HG03135 (cell line): ENCODE measurements around the gene KCNJ13.
"Not testable (repeated sequence)": the region's sequence is repeated elsewhere in the genome, so short reads cannot be mapped to it uniquely, and the experiment has no call there.

Experiments used
- ATAC-seq: cut with Tn5 transposase; IDR thresholded peaks from one replicate; pipeline ENCODE4 v1.9.1; 2021; ENCODE audit warnings: mild to moderate bottlenecking, moderate library complexity; ENCODE audit not compliant: unreplicated experiment

Gene KCNJ13

DNA sequence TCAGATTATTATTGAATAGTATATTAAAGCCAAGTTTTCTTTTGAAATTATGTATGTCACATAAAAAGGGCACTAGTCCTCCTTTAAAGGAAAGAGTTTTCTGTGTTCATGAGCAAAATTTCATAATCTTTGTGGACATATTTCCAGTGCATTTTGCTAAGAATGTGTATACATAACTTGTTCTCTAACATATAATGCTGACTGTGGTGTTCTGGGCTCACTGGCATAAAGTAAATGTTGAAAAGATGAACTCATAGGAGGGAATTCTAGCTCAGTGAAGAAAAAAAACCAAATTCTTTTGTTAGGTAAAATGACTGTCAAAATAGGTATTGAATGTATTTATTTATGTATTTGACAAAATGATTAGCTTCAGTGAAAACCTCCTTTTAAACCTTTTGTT is 6.2 kb downstream of the KCNJ13 start:
- no peak for ATAC-seq

DNA sequence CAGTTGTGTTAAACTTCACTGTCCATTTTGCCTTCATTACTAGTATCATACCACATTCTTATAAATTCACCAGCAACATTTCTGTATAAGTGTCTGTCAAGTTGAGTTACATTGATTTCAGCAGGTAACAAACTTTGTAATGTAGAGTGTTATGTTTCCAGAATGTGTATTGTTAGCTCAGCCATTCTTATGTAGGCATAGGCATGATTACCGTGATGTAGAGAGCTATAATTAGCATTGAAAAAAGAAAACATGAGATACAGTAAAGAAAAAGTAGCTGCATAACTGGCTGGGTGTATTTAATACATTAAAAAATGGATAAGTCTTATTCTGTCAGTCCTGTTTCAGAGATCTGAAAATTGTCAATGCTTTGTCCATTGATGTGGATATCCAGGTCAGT is 8.5 kb downstream of the KCNJ13 start:
- no peak for ATAC-seq

DNA sequence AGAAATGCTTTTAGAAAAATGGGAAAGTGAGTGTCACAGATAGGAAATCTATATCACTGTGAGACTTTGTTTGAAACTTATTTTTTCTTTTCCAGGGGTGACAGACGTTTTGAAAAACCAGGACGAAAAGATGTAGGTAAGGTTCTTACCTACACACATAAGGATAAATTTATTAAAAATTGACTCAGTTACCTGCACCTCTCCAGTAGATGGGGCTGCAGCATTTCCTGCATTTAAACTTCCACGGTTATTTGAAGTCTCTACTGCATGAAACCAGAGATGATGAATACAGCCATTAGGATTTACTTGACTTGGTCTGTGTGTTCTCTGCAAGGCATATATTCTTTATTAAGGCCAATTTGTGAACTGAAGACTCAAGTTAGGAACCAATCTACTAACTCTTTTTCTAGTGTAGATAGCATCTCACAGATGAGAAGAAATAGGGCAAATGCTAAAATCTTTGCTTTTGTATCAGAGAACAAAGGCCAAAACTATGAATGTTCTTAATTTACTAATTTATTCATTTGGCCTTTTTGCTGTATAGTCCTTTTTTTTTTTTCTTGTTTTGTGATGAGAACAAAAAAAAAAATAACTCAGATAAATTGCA is 15.0 kb downstream of the KCNJ13 start:
- ATAC-seq, result no peak

DNA sequence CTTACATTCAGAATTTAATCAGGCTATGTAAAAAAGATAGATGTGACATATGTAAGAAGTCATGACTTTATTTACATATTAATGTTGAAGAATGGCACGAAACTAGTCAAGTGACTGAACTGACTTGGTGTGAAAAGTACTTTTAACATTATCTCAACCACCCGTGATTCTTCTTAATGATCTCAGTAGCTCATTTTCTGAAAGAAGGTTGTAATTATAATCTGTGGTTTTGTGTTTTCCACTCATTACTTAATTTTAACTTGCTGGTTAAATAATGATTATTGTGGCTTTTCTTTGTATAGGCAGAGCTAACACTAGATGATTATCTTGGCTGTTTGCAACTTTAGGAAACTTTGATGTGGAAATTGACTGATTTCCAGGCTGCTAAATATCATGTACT is 18.5 kb downstream of the KCNJ13 start:
- ATAC-seq, result no peak

DNA sequence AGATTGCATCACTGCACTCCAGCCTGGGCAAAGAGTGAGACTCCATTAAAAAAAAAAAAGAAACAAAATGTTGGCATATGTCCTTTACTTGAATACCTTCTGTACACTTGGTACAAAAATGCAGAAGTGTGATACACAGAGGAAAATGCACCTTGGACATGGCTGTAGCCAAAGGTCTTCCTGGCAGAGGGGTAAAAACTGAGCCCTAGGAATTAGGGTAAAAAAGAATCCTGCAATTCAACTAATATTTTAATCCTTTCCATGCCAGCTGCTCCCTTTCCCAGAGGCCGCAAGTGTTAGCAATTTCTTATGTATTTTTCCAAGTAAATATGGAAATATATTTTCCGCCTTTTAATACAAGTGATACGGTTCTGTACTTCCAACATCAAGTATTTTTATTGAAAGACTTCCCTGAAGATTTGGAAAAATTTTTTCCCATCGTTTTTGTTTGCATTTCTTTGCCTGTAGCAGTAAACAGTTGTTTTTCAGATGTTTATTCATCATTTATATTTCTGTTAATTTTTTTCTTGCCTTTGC is 26.2 kb downstream of the KCNJ13 start:
- no peak for ATAC-seq

DNA sequence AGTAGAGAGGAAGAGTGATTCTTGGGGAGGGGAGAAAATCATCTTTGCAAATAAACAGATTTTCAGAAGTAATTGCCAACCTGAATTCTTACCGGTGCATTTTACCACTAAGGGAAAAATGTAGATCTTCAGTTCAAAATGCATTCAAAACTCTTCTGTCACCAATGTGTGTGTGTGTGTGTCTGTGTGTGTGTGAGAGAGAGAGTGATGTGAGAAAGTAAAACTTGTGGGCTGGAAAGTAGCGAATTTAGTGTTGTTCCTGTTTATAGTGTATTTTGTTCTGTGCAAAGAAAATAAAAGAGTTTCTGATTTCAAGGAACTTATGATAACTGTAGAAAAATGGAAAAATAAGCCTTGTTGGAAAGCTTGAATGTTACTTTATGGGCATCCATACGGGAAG is 27.0 kb downstream of the KCNJ13 start:
- no peak for ATAC-seq

DNA sequence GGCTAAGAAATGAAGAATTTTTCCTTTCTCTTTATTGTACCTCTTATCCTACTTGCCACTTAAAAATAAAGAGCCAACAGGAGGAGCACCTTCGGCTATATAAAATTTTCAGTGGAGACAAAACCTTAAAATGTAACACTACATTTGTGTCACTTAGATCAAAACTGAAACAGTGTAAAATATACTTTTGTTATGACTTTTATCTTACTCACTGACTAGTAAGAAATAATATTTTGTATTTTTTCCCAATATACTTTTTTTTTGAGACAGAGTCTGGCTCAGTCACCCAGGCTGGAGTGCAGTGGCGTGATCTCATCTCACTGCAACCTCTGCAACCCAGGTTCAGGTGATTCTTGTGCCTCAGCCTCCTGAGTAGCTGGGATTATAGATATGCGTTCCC is 28.3 kb downstream of the KCNJ13 start:
- no peak for ATAC-seq

DNA sequence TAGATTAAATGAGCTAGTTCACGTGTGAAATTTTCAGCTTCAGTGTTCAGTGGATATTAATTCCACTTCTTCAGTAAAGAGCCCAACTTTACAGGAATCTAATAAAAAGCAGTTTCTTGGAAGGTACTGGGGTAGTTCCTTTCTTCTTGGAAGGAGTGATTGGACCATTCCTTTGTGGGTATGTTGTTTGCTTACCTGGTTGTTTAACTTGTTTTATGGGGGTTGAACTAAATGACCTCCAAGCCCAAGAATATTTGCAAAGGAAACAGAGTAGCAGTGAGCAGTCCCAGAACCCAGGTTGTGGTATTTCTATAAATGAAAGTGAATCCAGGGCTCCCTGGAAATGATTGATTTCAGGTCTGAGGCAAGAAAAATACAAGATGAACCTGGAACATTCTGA is 31.4 kb downstream of the KCNJ13 start:
- ATAC-seq, result no peak

DNA sequence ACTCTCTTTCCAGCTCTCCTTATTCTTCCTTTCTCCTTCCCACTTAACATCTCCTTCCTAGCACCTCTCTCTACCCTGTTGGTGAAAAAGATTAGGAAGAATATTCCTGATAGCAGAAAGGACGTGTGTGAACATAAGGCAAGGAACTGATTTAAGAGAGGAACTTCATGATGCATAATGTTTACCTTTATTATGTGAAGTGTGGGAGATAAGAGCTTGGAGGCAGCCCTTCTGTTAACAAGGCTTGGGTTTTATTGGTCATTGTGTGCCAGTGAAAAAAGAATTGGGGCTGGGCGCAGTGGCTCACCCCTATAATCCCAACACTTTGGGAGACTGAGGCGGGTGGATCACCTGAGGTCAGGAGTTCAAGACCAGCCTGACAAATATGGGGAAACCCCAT is 34.4 kb downstream of the KCNJ13 start:
- ATAC-seq, result no peak

DNA sequence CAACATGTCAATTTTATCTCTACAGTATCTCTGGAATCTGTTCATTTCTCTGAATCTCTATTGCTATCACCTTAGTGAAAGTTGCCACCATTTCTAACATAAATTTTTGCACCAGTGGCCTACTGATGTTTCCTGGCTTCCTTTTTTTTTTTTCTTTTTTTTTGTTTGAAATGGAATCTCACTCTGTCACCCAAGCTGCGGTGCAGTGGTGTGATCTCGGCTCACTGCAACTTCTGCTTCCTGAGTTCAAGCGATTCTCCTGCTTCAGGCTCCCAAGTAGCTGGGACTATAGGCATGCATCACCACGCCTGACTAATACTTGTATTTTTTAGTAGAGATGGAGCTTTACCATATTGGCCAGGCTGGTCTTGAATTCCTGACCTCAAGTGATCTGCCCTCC is 35.1 kb downstream of the KCNJ13 start:
- no peak for ATAC-seq

DNA sequence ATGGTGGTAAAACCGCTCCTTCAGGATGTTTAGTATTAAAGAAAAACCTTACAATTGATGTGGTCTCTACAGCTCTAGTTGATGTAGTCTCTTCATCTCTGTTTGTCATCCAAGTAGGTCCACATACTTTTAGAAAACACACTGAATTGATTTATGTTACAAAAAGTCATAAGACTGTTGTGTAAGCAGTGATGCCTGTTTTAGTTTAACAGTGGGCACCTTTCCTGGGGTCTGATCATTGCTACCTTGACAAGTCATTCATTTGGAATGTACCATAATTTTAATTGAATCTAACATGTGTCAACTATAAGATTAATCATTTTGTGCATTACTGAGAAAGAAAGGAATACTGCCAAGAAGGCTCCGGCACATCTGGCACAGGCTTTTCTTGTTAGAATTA is 44.9 kb downstream of the KCNJ13 start:
- ATAC-seq, result no peak

DNA sequence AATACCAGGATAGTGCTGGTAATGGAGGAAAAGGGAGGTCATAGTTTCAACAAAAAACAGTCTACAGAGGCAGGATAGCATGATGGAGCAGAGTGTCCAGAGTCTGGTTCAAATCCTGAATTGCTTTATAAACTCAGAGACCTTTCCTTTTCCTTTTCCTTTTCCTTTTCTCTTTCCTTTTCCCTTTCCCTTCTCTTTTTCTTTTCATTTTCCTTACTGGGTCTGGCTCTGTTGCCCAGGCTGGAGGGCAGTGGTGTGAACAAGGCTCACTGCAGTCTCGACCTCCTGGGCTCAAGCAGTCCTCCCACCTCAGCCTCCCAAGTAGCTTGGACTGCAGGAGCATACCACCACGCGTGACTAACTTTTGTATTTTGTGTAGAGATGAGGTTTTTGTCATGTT is 47.6 kb downstream of the KCNJ13 start:
- ATAC-seq, result no peak

DNA sequence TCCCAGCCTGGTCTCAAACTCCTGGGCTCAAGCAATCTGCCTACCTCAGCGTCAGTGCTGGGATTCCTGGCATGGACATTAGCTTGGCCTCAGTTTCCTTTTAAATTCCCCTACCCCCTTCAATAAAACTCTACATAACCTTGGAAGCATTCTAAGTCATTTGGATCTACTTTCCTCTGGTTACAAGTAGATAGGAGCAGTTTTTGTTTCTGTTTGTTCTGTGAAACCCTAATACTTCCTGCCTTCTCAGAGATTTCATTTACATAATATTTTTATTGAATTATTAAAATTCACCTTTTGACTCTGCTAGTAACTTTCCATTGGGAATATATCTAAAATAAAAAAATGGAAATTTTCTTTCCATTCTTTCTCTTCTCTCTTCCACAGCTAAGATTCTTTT is 53.3 kb downstream of the KCNJ13 start:
- ATAC-seq, result no peak

DNA sequence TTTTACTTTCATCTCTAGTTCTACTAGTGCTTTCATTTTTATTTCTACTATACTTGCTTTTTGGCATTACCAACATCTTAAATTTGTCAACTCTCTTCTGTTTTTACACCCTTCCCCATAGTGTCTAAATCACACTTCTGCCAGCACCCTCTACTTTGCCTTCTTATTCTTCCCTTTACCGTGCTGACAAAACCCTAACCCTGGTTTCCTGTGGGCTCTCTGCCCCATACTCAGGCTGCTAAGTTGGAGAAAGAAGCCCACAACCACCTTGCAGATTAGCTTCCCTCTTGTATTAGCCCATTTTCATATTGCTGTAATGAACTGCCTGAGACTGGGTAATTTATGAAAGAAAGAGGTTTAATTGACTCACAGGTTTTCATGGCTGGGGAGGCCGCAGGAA is 54.5 kb downstream of the KCNJ13 start:
- ATAC-seq, result no peak

DNA sequence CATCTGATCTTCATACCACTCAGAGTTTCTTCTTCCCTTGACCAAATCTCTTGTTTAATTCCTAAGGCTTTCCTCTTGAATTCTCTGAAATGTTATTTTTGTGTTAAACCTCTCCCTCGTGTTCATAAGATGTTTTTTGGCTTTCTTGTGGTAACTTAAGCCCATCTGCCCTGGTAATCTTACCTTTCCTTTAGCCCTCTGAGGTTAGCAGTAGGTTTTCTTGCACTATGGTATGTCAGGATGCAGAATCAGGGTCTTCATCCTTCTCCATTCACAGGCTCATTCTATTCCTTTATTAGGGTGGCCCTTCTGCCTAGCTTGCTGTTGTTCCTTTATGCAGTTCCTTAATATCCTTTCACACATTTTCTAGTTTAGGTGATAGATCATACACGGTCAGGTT is 55.1 kb downstream of the KCNJ13 start:
- no peak for ATAC-seq

DNA sequence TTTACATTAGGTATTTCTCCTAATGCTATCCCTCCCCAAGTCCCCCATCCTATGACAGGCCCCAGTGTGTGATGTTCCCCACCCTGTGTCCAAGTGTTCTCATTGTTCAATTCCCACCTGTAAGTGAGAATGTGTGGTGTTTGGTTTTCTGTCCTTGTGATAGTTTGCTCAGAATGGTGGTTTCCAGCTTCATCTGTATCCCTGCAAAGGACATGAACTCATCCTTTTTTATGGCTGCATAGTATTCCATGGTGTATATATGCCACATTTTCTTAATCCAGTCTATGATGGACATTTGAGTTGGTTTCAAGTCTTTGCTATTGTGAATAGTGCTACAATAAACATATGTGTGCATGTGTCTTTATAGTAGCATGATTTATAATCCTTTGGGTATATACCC is 56.3 kb downstream of the KCNJ13 start:
- not testable (repeated sequence) for ATAC-seq
